HG03097 (cell line): ENCODE measurements around the gene ABI3.

Experiments used
- ATAC-seq: cut with Tn5 transposase; IDR thresholded peaks from one replicate; pipeline ENCODE4 v1.9.1; 2021; ENCODE audit not compliant: unreplicated experiment, low FRiP score

The ABI3 gene

GRCh38 chr17:49195751-49196150, 14.8 kb upstream of the ABI3 start:
- ATAC-seq = no peak

DNA sequence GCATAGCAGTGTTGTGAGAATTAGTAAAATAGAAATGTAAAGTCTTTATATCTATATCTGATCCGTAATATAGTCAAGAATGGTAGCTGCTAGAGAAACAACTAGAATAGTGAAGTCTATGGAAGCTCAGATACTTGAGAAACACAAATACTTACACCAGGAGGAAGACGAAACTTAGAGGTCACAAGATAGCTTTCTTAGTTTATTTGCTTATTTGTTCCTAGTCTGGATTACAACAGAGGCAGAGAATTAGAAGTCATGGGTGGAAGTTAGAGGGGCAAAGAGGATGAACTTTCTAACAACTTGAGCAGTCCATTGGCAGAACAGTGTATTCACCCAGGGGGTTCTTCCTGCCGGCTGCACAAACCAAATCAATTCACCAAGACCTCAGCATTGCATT, 14.0 kb upstream of the ABI3 start:
- ATAC-seq = no peak

DNA sequence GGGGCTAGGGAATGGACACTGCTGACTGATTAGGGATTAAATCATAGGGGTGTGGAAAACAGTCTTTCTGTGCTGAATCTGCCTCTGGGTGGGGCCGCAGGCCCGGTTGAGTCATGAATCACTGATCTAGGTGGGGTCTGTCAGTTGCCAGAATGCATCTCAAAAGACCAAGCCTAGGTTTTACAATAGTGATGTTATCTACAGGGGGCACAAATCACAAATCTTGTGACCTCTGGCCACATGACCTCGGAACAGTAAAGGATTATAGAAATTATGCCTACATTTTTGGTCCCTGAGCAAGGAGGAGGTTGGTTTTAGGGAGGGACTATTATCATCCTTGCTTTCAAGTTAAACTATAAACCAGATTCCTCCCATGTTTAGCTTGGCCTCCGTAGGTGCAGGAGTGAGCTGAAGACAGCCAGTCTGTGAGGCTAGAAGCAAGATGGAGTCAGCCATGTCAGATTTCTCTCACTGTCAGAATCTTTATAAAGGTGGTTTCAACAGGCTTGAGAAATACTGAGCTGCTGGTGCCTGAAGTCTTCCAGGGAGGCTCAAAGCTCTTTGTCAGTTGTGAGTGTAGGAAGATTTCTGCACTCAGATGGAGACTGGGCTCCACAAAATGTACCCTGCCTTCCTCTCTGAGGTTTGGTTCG, 13.0 kb upstream of the ABI3 start:
- no peak for ATAC-seq

DNA sequence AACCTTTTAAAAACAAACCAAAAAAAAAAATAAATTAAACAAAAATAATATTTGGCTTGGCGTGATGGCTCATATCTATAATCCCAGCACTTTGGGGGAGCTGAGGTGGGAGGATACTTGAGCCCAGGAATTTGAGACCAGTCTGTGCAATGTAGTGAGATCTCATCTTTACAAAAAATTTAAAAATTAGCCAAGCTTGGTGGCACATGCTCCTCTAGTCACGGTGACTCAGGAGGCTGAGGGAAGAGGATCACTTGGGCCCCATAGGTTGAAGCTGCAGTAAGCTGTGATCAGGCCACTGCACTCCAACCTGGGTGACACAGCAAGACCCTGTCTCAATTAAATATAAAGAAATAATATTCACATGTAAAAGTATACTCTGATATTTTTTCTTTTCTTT, 12.3 kb upstream of the ABI3 start:
- no peak for ATAC-seq

DNA sequence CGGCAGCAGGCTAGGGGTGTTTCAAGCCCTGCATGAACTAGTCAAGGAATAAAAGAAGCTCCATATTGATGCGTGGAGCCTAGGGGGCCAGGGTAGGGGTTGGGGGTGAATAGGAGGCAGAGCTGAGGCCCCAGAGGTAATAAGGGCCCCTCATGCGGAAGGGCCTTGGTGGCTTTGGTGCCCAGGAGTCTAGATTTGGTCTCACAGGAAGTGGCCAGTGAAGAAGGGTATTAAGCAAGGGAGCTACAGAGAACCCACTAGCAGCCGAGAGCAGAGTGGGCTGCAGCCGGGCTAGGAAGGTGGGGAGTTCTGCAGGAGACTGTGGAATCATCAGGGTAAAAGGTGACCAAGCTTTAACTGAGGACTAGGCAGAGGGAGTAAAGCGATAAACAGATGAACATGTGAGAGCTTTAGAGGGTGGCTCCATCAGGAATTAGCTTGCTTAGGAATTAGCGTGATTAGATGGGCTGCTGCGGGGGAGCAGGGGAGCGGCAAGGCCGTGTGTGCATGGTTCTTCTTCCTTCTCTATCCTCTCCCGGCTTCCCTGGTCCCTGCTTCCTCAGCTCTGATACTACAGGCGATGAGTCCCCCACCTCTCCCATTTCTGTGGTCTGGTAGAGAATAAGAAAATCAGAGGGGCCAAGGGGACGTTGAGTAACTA, 10.0 kb upstream of the ABI3 start:
- no peak for ATAC-seq

GRCh38 chr17:49201481-49201927, 9.0 kb upstream of the ABI3 start:
- ATAC-seq = no peak

DNA sequence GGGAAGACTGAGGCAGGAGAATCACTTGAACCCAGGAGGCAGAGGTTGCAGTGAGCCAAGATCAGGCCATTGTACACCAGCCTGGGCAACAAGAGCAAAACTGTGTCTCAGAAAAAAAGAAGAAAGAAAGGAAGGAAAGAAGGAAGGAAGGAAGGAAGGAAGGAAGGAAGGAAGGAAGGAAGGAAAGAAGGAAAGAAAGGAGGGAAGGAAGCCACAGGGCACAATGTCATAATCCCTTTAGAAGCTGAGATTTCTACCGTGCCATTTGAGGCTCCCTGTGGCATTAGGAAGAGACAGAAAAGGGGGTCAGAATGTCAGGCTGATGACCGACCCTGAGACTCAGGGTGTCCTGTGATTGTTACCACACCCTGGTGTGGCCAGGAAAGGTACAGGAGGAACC, 6.7 kb upstream of the ABI3 start:
- ATAC-seq = no peak

GRCh38 chr17:49204516-49204915, 6.0 kb upstream of the ABI3 start:
- no peak for ATAC-seq

DNA sequence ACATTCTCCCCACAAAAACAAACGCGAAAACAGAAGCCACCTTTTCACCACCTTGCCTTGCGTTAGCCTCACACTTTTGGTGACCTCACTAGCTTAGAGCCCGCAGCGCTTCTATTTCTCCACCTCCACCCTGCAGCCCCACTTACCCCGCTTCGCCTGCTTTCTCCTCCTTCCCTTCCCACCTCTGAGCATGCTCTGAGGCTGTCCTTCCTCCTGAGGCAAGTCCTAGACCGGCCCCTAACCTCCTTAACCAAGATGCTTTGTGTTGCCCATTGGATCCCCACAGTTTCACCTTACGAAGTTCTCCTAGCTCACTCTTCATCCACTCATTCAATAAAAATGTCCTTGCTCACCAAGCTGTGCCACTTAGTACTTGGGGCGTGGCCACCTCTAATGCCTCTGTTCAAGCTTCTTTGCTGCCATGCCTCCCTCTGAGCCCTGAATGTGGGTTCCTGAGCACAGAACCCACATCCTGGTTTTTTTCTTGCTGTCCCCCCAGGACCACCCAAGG, 1.4 kb upstream of the ABI3 start:
- ATAC-seq = no peak

DNA sequence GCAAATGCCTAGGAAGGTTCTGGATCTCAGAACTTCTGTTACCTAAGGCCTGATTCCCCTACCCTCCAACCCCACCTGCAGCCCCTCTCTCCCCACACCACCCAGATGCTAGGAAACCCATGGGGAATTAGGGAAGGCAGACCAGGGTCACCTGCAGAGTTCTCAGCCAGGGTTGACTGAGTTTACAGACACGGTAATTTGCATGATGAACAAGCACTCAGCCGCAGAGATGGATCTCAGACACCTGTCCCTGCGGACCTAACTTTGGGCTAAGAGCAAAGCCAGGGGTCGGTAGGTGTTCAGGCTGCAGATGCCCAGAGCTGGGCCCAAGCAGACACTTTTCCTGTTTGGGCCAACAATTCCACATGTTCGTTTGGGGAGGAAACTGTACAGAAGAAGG, 2.9 kb downstream of the ABI3 start:
- ATAC-seq = no peak

DNA sequence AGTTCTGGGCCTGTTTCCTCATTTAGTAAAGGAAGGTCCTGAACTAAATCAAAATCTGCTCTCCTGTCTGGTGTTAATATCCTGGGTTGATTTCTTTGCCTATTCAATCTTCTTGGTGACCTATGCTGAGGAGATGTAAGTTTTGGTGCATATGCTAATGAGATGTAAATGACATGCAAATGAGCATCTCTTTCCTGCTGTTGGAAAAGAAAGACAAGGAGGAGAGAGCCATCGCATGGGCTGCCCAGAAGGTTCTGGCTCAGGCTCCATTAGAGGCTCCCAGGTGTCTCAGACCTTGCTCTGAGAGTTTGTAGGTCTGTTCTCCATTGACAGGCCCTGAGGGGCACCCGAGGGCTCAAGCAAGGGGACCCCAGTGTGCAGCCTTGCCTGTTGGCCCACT, 3.3 kb downstream of the ABI3 start:
- ATAC-seq = no peak

DNA sequence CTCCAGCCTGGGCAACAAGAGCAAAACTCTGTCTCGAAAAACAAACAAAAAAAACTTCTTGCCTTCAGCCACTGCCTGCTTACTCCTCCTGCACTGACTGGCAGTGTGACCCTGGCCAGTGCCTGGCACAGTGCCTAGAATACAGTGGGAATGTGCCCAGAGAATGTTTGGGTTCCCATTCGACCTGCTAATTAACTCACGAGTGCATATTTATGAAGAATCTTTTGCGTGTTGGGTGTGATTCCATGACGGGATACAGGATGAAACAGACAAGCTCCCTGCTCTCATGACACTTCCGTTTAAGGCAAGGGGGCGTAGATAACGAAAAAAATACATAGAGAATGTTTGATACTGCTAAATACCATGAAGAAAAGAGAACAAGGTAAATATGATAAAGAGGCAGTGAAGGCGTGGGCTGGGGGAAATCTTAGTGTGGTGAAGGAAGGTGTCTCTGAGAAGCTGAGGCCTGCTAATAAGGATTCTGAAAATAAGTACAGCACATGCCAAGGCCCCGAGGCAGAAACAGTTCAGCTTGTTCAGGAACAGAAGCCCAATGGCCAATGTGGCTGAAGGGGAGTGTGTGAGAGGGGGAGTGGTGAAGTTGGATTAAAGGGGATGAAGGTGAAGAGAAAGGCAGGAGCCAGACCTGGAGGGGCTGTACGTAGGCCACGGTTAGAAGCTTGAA, 4.3 kb downstream of the ABI3 start:
- no peak for ATAC-seq

DNA sequence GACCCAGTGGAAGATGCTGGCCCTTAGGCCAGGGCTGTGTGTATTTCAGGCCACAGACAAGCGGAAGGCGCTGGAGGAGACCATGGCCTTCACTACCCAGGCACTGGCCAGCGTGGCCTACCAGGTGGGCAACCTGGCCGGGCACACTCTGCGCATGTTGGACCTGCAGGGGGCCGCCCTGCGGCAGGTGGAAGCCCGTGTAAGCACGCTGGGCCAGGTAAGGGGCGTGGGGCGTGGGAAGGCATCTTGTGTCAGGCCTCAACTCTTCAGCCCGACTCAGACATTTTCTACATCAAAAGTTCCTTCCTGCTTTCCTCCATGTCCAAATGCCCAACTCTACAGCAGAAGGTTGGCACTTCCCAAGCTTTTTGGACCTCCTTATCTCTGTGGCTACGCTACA, 6.0 kb downstream of the ABI3 start:
- ATAC-seq = no peak

DNA sequence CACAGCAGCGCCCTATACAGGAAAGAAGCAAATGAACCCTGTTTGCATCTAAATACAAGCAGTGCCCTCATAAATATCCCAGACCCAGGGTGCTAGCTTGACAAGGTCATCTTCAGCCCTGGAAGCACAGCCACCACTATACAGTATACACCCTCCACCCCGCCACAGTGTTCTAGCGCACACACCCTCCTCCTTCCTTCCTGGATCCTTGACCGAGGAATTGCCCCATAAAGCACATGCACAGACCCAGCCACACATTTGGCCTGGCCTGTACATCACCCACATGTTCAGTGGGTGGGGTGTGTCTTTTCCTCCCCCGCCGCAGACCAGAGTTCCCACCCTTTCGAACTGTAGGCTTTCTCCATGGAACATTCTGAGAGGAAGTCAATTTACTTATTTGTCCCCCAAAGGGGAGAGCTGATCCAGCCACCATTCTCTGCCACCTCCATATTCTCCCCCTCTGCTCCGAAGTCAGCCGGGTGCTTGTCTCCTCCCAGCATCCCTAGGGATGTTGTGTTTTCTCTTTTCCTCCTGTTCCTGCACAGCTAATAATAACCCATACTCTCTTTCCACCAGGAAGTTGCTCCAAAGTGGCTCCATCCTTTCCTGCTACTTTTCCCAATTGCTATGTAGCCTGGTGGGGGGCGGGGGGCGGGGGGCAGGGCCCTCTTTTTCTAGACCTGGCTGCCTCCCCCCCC, 6.6 kb downstream of the ABI3 start:
- ATAC-seq = no peak

- ATAC-seq = no peak
Observed at GRCh38 chr17:49217651-49218413, 7.3 kb downstream of the ABI3 start.

GRCh38 chr17:49218941-49219913, 8.7 kb downstream of the ABI3 start:
- no peak for ATAC-seq

- no peak for ATAC-seq
Observed at GRCh38 chr17:49219987-49220386, 9.5 kb downstream of the ABI3 start.

DNA sequence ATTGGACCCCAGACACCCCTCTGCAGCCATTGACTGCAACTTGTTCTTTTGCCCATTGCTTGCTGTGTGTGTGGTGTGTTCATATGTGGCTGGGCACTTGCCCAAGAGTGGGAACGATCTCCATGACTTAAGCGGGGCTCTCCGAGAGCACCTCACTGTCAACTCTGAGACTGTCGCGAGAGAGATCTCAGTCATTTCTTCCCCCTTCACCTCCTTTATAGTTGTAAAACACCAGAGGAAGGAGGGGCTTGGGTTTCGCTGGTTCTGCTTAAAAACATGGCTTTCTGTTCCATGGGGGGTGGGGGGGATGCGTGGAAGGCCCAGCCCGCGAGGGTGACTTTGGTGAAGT, 12.6 kb downstream of the ABI3 start:
- no peak for ATAC-seq

- ATAC-seq = no peak
Observed at GRCh38 chr17:49223517-49224197, 13.2 kb downstream of the ABI3 start.
